ENCODE data around the gene NMT1.

NMT1 gene

DNA sequence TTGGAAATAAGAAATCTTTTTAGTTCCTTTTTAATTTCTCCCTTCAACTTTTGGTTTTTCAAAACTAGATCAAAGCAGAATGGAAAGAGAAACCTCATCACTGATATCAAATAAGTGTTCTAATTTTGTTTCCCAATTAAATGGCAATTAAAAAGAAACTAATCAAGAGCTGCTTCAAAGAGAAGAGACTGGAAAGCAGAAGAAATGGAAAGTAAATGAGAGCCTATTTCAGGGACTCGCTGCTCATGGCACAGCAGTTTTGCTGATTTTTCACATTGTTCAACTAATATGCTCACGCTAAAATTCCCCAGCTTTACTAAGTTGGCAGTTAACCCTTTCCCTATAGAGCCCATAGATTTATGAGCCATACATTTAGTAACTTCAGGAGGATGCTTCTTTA, 6.5 kb downstream of the NMT1 start:
- DNase-seq = no peak
- peaks cover 55% of the 10 kb centered on the region for H3K36me3 ChIP-seq
- no peak overlapping the region for H3K4me3 ChIP-seq (ENCODE audit: low read depth, low read length)
- peaks cover 11% of the 10 kb centered on the region for H3K4me1 ChIP-seq
- no peaks in the 10 kb centered on the region for H3K27me3 ChIP-seq
- TF ChIP-seq, protein P1, sequence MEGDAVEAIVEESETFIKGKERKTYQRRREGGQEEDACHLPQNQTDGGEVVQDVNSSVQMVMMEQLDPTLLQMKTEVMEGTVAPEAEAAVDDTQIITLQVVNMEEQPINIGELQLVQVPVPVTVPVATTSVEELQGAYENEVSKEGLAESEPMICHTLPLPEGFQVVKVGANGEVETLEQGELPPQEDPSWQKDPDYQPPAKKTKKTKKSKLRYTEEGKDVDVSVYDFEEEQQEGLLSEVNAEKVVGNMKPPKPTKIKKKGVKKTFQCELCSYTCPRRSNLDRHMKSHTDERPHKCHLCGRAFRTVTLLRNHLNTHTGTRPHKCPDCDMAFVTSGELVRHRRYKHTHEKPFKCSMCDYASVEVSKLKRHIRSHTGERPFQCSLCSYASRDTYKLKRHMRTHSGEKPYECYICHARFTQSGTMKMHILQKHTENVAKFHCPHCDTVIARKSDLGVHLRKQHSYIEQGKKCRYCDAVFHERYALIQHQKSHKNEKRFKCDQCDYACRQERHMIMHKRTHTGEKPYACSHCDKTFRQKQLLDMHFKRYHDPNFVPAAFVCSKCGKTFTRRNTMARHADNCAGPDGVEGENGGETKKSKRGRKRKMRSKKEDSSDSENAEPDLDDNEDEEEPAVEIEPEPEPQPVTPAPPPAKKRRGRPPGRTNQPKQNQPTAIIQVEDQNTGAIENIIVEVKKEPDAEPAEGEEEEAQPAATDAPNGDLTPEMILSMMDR (IDR thresholded peaks at IDR 0.05; ENCODE audit: low read depth, low read length) = no peak
- H3K9me3 ChIP-seq = no peaks in the 10 kb centered on the region

GRCh38 chr17:45070001-45070400, 8.9 kb downstream of the NMT1 start:
- Histone ChIP-seq H3K9me3 (no peaks in the 10 kb centered on the region), H3K4me3 (ENCODE audit: low read depth, low read length) (no peak overlapping the region), H3K4me1 (peaks cover 5% of the 10 kb centered on the region), H3K36me3 (peaks cover 67% of the 10 kb centered on the region), H3K27me3 (no peaks in the 10 kb centered on the region)
- DNase-seq = no peak
- TF ChIP-seq, protein P1 (IDR thresholded peaks at IDR 0.05; ENCODE audit: low read depth, low read length) = no peak

DNA sequence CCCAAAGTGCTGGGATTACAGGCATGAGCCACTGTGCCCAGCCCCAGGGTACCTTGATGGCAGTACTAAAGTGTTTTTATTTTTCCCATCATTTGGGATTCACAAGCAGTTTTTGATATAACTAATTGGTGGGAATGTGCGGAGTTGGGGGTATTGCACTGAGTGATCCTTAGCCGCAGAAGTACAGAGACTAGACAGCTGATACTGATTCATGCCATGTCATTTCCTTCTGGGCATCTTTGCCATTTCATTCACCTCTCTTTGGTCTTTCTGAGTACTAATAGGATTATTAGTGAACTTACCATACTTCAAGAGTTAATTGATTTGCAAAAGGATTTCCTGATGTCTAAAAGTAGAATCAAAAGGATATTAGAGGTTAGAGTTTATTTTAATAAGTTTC, 9.7 kb downstream of the NMT1 start:
- DNase-seq = no peak
- Histone ChIP-seq H3K36me3 (peaks cover 71% of the 10 kb centered on the region), H3K4me3 (ENCODE audit: low read depth, low read length) (no peak overlapping the region), H3K4me1 (peaks cover 3% of the 10 kb centered on the region; the same call in 1 of the 2 replicates), H3K9me3 (no peaks in the 10 kb centered on the region), H3K27me3 (no peaks in the 10 kb centered on the region)
- TF ChIP-seq, protein P1 (IDR thresholded peaks at IDR 0.05; ENCODE audit: low read depth, low read length) = no peak

GRCh38 chr17:45073414-45074070, 12.4 kb downstream of the NMT1 start:
- H3K27me3 ChIP-seq = no peaks in the 10 kb centered on the region
- TF ChIP-seq, protein P1 (IDR thresholded peaks at IDR 0.05; ENCODE audit: low read depth, low read length) = no peak
- no peak for DNase-seq
- H3K4me1 ChIP-seq = peaks cover 3% of the 10 kb centered on the region; the same call in 1 of the 2 replicates
- H3K36me3 ChIP-seq = peaks cover 64% of the 10 kb centered on the region
- no peaks in the 10 kb centered on the region for H3K9me3 ChIP-seq
- no peak overlapping the region for H3K4me3 ChIP-seq (ENCODE audit: low read depth, low read length)

DNA sequence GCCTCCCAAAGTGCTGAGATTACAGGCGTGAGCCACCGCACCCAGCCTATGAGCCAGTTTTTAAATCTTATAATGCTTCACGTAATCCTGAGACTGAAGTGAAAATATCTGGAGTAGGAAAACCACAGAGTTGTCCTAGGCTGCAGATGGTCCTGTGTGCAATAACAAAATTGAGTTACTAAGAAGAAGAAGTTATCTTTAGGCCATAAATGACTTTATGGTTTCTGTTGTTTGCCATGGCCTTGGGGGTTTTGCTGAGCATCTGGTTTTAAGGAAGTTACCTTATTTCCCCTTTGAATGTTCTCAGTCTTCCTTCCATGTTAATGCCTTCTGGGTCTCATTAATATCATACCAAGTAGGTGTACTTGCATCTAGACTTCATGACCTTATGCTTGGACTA, 16.5 kb downstream of the NMT1 start:
- H3K36me3 ChIP-seq = peaks cover 56% of the 10 kb centered on the region

More for the DNA sequence above, 16.5 kb downstream of the NMT1 start:
- no peak for DNase-seq
- Histone ChIP-seq H3K4me3 (ENCODE audit: low read depth, low read length) (no peak overlapping the region), H3K27me3 (no peaks in the 10 kb centered on the region), H3K4me1 (peaks cover 3% of the 10 kb centered on the region; the same call in 1 of the 2 replicates), H3K9me3 (no peaks in the 10 kb centered on the region)
- TF ChIP-seq, protein P1 (IDR thresholded peaks at IDR 0.05; ENCODE audit: low read depth, low read length) = no peak

Data from BE2C (cell line).